ENCODE data around the gene UGT1A3.

Gene UGT1A3

DNA sequence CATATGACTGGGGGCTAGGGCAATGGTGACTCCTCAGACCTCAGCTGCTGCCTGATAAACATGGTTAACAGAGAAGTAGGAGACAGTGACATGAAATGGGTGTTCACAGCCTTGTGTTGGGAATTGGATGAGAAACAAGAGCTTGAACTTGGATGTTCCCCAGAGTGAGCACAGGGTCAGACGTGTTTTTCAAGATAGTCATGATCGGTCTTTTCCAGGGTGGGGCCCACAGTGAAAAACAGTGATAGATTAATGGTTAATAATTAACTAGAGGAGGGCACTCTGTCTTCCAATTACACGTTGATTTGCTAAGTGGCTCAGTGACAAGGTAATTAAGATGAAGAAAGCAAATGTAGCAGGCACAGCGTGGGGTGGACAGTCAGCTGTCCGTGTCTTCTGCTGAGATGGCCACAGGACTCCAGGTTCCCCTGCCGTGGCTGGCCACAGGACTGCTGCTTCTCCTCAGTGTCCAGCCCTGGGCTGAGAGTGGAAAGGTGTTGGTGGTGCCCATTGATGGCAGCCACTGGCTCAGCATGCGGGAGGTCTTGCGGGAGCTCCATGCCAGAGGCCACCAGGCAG, at the start of gene UGT1A3:
UGT1A3 (plus strand) TSS at position 320 of the 579 bp plus-strand sequence; CDS start at position 405, 85 bp downstream.
- TF ChIP-seq Cebpa-rat (IDR thresholded peaks at IDR 0.05) = no peak
- H4K20me1 ChIP-seq = no peaks in the 10 kb centered on the region
- no peaks in the 10 kb centered on the region for H3K36me3 ChIP-seq
- H3K4me1 ChIP-seq = no peaks in the 10 kb centered on the region
- no peaks in the 10 kb centered on the region for H3K27me3 ChIP-seq
- H3K4me3 ChIP-seq = no peak within 1 kb of the TSS
- peaks cover 0 to 4% (median 0%) of the 10 kb centered on the region in 11 experiments; a peak in 2 of 22 replicates for H3K9me3 ChIP-seq (replicated peaks in 1 of 11)
- no peak within 1 kb of the TSS for H3K4me2 ChIP-seq
- no peak within 1 kb of the TSS for H3K9ac ChIP-seq
- H3K27ac ChIP-seq = no peak within 1 kb of the TSS

DNA sequence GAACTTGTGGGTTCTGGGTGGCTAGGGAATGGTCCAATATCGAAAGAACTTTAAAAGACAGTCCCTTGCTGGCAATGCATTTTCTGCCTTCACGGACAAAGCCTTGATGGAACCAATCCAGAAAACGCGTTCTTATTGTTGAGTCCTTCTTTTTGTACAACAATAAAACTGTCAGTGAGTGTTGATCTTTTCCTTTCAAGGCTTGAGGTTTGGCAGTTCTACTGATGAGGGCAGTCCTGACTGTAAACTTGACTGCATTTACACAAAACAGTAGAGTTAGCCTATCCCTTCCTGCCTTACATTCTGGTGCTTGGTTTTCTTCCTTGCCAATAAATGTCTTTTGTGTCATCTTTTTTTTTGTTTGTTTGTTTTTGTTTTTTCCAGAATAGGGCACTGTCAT, 49.6 kb upstream of the UGT1A3 start:
- H3K9ac ChIP-seq = no peak overlapping the region
- TF ChIP-seq Cebpa-rat (IDR thresholded peaks at IDR 0.05) = no peak
- H3K4me1 ChIP-seq = peaks cover 6 to 14% (median 9%) of the 10 kb centered on the region in 10 experiments; a peak in 18 of 20 replicates
- H3K27me3 ChIP-seq = no peaks in the 10 kb centered on the region
- no peaks in the 10 kb centered on the region for H3K36me3 ChIP-seq
- no peak overlapping the region for H3K4me2 ChIP-seq
- H3K9me3 ChIP-seq (replicated peaks in 1 of 11) = no peaks in the 10 kb centered on the region
- H3K4me3 ChIP-seq = no peak overlapping the region
- H4K20me1 ChIP-seq = no peaks in the 10 kb centered on the region
- H3K27ac ChIP-seq = no peak overlapping the region

DNA sequence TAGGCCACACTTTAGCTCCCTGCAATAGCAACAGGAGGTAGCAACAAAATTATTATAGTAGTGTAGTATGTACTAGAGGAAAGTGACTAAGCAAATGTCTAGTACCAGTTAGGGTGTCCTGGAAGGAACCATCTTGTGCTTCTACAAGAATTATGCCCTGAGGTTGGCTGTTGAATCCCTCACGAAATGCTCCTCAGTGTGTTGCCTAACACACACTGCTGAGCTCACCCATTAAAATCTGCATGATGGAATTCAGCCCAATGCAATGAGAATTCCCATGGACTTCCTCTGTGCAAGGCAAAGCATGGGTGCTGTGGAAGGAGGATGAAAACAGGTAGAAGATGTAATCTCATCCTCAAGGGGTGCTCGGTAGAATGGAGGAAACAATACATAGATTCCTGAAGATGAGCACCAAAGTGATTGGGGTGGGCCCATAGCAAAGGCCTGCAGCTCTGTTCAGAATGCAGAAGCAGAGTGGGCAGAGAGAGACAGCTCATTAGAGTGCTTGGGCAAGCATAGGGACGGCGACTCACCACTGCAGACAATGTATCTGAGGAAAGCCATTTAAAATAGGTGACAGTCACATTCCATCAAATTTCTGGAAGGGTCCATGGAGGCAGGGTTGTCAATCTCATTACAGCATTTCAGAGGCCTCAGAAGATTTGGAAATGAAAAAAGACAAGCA, 48.3 kb upstream of the UGT1A3 start:
- Histone ChIP-seq H4K20me1 (no peaks in the 10 kb centered on the region), H3K27me3 (no peaks in the 10 kb centered on the region), H3K4me3 (no peak overlapping the region), H3K36me3 (no peaks in the 10 kb centered on the region), H3K9me3 (replicated peaks in 1 of 11) (no peaks in the 10 kb centered on the region), H3K4me2 (no peak overlapping the region), H3K4me1 (peaks cover 6 to 14% (median 9%) of the 10 kb centered on the region in 10 experiments; a peak in 18 of 20 replicates), H3K27ac (no peak overlapping the region), H3K9ac (no peak overlapping the region)
- no peak for TF ChIP-seq Cebpa-rat (IDR thresholded peaks at IDR 0.05)

DNA sequence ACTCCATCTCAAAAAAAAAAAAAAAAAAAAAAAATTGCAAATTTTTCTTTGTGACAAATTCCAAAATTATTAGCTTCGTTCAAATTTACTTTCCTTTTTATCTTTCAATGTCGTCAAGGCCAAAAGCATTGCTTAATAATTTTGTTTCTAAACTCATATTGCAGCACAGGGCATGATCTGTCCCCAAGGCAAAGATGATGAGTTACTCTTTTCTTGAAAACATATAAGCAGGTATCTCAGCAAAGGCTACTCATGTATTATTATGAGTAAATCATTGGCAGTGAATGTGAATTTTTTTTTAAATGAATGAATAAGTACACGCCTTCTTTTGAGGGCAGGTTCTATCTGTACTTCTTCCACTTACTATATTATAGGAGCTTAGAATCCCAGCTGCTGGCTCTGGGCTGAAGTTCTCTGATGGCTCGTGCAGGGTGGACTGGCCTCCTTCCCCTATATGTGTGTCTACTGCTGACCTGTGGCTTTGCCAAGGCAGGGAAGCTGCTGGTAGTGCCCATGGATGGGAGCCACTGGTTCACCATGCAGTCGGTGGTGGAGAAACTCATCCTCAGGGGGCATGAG, 47.2 kb upstream of the UGT1A3 start, which contains the start of gene UGT1A7:
UGT1A7 (plus strand) TSS at position 381 of the 579 bp plus-strand sequence; CDS start at position 418, 37 bp downstream.
- no peaks in the 10 kb centered on the region for H3K36me3 ChIP-seq
- H3K4me2 ChIP-seq = peak within 1 kb of the TSS in 10 of 11 experiments; percentile 9 to 48 (median 42); a peak in 14 of 22 replicates
- no peak within 1 kb of the TSS for H3K4me3 ChIP-seq
- no peaks in the 10 kb centered on the region for H3K9me3 ChIP-seq (replicated peaks in 1 of 11)
- no peak for TF ChIP-seq Cebpa-rat (IDR thresholded peaks at IDR 0.05)
- peaks cover 6 to 14% (median 9%) of the 10 kb centered on the region in 10 experiments; a peak in 18 of 20 replicates for H3K4me1 ChIP-seq
- H3K27ac ChIP-seq = no peak within 1 kb of the TSS
- no peaks in the 10 kb centered on the region for H4K20me1 ChIP-seq
- no peaks in the 10 kb centered on the region for H3K27me3 ChIP-seq
- no peak within 1 kb of the TSS for H3K9ac ChIP-seq

DNA sequence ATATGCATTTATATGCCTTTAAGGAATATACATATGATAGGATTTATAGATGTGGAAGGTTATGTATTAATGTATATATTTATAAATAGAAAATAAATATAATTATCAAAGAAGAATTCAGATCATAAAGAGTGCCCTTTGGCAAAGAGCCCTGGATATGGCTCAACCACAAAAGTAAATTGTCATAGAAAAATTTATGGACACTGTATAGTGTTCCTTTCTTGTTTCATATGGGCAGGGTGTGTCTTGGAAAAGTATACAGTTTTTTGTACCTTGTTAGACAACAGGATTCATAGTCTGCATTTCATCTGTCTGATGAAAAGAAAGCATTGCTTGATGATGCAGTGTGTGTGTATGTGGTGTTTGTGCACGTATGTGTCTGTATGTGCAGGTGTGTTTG, 44.2 kb upstream of the UGT1A3 start:
- Histone ChIP-seq H3K4me3 (no peak overlapping the region), H4K20me1 (no peaks in the 10 kb centered on the region), H3K4me2 (no peak overlapping the region), H3K9ac (no peak overlapping the region), H3K27me3 (no peaks in the 10 kb centered on the region), H3K36me3 (no peaks in the 10 kb centered on the region), H3K9me3 (replicated peaks in 1 of 11) (no peaks in the 10 kb centered on the region), H3K4me1 (peaks cover 6 to 14% (median 9%) of the 10 kb centered on the region in 10 experiments; a peak in 18 of 20 replicates), H3K27ac (no peak overlapping the region)
- no peak for TF ChIP-seq Cebpa-rat (IDR thresholded peaks at IDR 0.05)

DNA sequence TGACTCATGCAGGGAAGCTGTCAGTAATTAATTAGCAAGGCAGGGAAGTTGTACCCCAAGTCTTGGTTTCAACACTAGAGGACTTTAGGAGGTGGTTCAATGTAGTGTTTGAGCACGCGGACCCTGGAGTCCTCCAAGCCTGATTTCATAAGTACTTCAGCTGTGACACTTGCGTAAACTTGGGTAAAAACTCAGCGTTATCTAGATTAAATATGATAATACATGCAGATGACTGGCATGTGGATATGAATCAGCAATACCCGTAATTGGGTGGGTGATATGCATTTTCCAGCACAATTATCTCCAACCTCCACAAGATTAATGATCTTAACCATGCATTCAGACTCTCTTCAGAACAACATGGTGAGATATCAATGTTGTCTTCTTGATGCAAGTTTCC, 41.9 kb upstream of the UGT1A3 start:
- Histone ChIP-seq H3K9me3 (replicated peaks in 1 of 11) (no peaks in the 10 kb centered on the region), H3K27ac (no peak overlapping the region), H3K4me1 (peaks cover 6 to 18% (median 9%) of the 10 kb centered on the region in 10 experiments; a peak in 18 of 20 replicates), H3K36me3 (no peaks in the 10 kb centered on the region), H4K20me1 (no peaks in the 10 kb centered on the region), H3K27me3 (no peaks in the 10 kb centered on the region), H3K4me3 (no peak overlapping the region), H3K9ac (no peak overlapping the region), H3K4me2 (no peak overlapping the region)
- TF ChIP-seq Cebpa-rat (IDR thresholded peaks at IDR 0.05) = no peak

DNA sequence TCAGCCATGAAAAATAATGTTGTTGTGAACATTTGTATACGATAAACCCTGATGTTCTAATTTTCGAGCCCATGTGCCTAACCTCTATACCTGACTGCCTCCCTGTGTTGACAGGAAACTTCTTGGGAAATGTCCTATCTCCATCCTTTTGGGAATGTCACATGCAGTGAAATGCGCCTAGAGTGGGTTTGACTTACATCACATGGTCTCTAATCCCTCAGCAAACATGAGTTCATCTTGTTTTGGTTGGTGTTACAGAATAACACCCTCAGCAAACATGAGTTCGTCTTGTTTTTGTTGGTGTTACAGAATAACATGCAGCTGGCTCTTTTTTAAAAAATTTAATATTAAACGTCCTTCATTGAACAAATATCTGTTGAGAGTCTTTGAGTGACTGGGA, 40.5 kb upstream of the UGT1A3 start:
- Histone ChIP-seq H3K4me1 (peaks cover 0 to 5% (median 0%) of the 10 kb centered on the region in 10 experiments; a peak in 5 of 20 replicates), H4K20me1 (no peaks in the 10 kb centered on the region), H3K4me3 (no peak overlapping the region), H3K27ac (no peak overlapping the region), H3K4me2 (no peak overlapping the region), H3K9me3 (replicated peaks in 1 of 11) (no peaks in the 10 kb centered on the region), H3K9ac (no peak overlapping the region), H3K27me3 (no peaks in the 10 kb centered on the region), H3K36me3 (no peaks in the 10 kb centered on the region)
- TF ChIP-seq Cebpa-rat (IDR thresholded peaks at IDR 0.05) = no peak

DNA sequence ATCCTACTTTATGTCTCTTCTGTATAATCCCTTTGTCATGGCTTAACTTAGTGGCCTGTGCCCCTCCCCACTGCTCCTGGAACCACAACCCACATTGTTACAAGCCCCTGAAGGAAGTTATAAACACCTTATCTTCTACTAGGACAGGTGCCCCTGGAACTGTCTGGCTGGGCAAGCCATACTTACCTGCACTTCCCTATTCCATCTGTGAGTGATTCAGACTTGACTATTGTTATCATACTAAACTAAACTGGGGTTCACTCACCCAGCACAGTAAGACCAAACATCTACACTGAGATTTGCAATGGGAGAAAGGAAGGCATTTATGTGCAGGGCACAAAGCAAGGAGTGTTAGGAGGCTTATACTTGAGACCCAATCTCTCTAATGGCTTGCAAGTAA, 39.8 kb upstream of the UGT1A3 start:
- Histone ChIP-seq H3K4me2 (no peak overlapping the region), H3K4me1 (peaks cover 0 to 5% (median 0%) of the 10 kb centered on the region in 10 experiments; a peak in 2 of 20 replicates)

DNA sequence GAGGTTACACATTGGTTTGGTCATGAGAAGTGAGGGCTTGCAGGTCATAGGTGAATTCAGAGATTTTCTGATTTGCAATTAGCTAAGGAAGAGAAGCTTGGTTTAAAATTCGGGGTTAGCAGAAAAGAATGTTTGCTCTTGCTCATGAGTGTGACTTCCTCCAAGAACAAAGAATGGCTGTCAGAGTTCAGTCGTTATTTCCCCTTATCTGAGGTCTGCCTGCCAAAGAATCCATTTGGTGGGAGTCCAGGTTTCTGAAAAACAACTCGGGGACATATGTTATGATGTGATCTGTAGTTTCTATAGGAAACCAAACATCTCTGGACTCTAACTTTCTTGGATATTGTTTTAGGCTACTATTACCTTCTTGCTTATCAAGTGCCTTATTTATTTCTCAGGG, 39.3 kb upstream of the UGT1A3 start:
- H3K9me3 ChIP-seq (replicated peaks in 1 of 11) = no peaks in the 10 kb centered on the region
- H3K4me2 ChIP-seq = no peak overlapping the region
- H3K27ac ChIP-seq = no peak overlapping the region
- H4K20me1 ChIP-seq = no peaks in the 10 kb centered on the region
- no peaks in the 10 kb centered on the region for H3K27me3 ChIP-seq
- TF ChIP-seq Cebpa-rat (IDR thresholded peaks at IDR 0.05) = no peak
- no peak overlapping the region for H3K4me3 ChIP-seq
- H3K9ac ChIP-seq = no peak overlapping the region
- peaks cover 0 to 5% (median 0%) of the 10 kb centered on the region in 10 experiments; a peak in 2 of 20 replicates for H3K4me1 ChIP-seq
- H3K36me3 ChIP-seq = no peaks in the 10 kb centered on the region

More for the DNA sequence above, 39.8 kb upstream of the UGT1A3 start:
- Histone ChIP-seq H3K4me3 (no peak overlapping the region), H3K27ac (no peak overlapping the region), H3K9ac (no peak overlapping the region), H3K27me3 (no peaks in the 10 kb centered on the region), H3K9me3 (replicated peaks in 1 of 11) (no peaks in the 10 kb centered on the region), H3K36me3 (no peaks in the 10 kb centered on the region), H4K20me1 (no peaks in the 10 kb centered on the region)
- TF ChIP-seq Cebpa-rat (IDR thresholded peaks at IDR 0.05) = no peak

Measured in BLaER1 treated with 17β-estradiol and CSF1 and Interleukin-3, amounts not matched to agents 10 nM and 100 nM (cell line).